GM12878 (cell line): Measurements from ENCODE around the gene SLC35D2. TPM values are rescaled to one million over a fixed set of nuclear protein-coding genes. Genes with fewer than 3 reads are reported as not detected.

Experiments used
- BRCA1 ChIP-seq: IDR thresholded peaks from 2 replicates; pipeline ENCODE4 v1.6.1; 2011; ENCODE audit warnings: low read depth, low read length, improper control_type of control experiment
- CBX3 ChIP-seq: fragments of 200-600 bp; sonication (generic); IDR thresholded peaks from 2 replicates; pipeline ENCODE4 v1.6.1; 2016; ENCODE audit warnings: low read depth, borderline replicate concordance
- CEBPZ ChIP-seq: fragments of 150-350 bp; IDR thresholded peaks from 2 replicates; pipeline ENCODE4 v1.6.1; 2016; ENCODE audit warnings: low read depth, low read length
- EED ChIP-seq: sonication (generic); IDR thresholded peaks from 2 replicates; pipeline ENCODE4 v1.6.1; 2016; ENCODE audit warnings: antibody characterized with exemption, low read depth
- ELK1 ChIP-seq: IDR thresholded peaks from 2 replicates; pipeline ENCODE4 v1.6.1; 2012; ENCODE audit warnings: low read depth, low read length, improper control_type of control experiment
- FOXM1 ChIP-seq: IDR thresholded peaks from 2 replicates; pipeline ENCODE4 v1.6.1; 2012; ENCODE audit warnings: low read depth, mild to moderate bottlenecking, inconsistent platforms, low read length, moderate library complexity
- GATAD2B ChIP-seq: fragments of 450-650 bp; conservative IDR thresholded peaks from 2 replicates; pipeline ENCODE4 v1.6.1; 2017; ENCODE audit warnings: low read depth, mild to moderate bottlenecking, moderate library complexity
- HCFC1 ChIP-seq: fragments of 150-350 bp; IDR thresholded peaks from 2 replicates; pipeline ENCODE4 v1.6.1; 2014; ENCODE audit warnings: low read length
- LARP7 ChIP-seq: fragments of 450-650 bp; IDR thresholded peaks from 2 replicates; pipeline ENCODE4 v1.6.1; 2017; ENCODE audit warnings: mild to moderate bottlenecking
- NR2F1 ChIP-seq: fragments of 450-650 bp; conservative IDR thresholded peaks from 2 replicates; pipeline ENCODE4 v1.6.1; 2017; ENCODE audit warnings: mild to moderate bottlenecking
- PAX5 ChIP-seq: IDR thresholded peaks from 2 replicates; pipeline ENCODE4 v1.6.1; 2011; ENCODE audit warnings: low read depth, low read length, borderline replicate concordance
- RAD51 ChIP-seq: fragments of 450-650 bp; IDR thresholded peaks from 2 replicates; pipeline ENCODE4 v1.6.1; 2016; ENCODE audit warnings: moderate library complexity, mild to moderate bottlenecking, inconsistent platforms
- RB1 ChIP-seq: fragments of 450-650 bp; formaldehyde crosslinking; IDR thresholded peaks from 2 replicates; pipeline ENCODE4 v1.6.1; 2017; ENCODE audit warnings: mild to moderate bottlenecking, borderline replicate concordance
- RELA ChIP-seq: fragments of 450-650 bp; IDR thresholded peaks from 2 replicates; pipeline ENCODE4 v1.8.0; 2014; ENCODE audit warnings: borderline replicate concordance; ENCODE audit not compliant: partially characterized antibody
- RFX5 ChIP-seq: IDR thresholded peaks from 2 replicates; pipeline ENCODE4 v1.6.1; 2011; ENCODE audit warnings: low read depth, low read length, improper control_type of control experiment
- SIN3A ChIP-seq: IDR thresholded peaks from 2 replicates; pipeline ENCODE4 v1.6.1; 2012; ENCODE audit warnings: low read depth, low read length, improper control_type of control experiment
- SMAD5 ChIP-seq: IDR thresholded peaks from 2 replicates; pipeline ENCODE4 v1.6.1; 2016; ENCODE audit warnings: antibody characterized with exemption, low read depth
- SREBF2 ChIP-seq: IDR thresholded peaks from 2 replicates; pipeline ENCODE4 v1.6.1; 2012; ENCODE audit warnings: mild to moderate bottlenecking, low read length
- STAT3 ChIP-seq: IDR thresholded peaks from 2 replicates; pipeline ENCODE4 v1.6.1; 2011; ENCODE audit warnings: low read depth, low read length, improper control_type of control experiment
- TARDBP ChIP-seq: IDR thresholded peaks from 2 replicates; pipeline ENCODE4 v1.6.1; 2016; ENCODE audit warnings: borderline replicate concordance
- USF1 ChIP-seq: IDR thresholded peaks from 2 replicates; pipeline ENCODE4 v1.6.1; 2011; ENCODE audit warnings: borderline replicate concordance, low read depth, mild to moderate bottlenecking, moderate library complexity, mixed read lengths, low read length; ENCODE audit not compliant: insufficient read depth; ENCODE audit errors: extremely low read length
- ZBTB4 ChIP-seq: fragments of 450-650 bp; formaldehyde crosslinking; IDR thresholded peaks from 2 replicates; pipeline ENCODE4 v1.4.0; 2022; ENCODE audit warnings: mild to moderate bottlenecking, moderate library complexity
- ZNF274 ChIP-seq: IDR thresholded peaks from one replicate; pipeline ENCODE4 v1.8.0; 2011; ENCODE audit not compliant: insufficient read length, insufficient read depth
- ZNF384 ChIP-seq: IDR thresholded peaks from 2 replicates; pipeline ENCODE4 v1.6.1; 2012; ENCODE audit warnings: low read depth, mild to moderate bottlenecking, low read length, improper control_type of control experiment, borderline replicate concordance
- ZNF622 ChIP-seq: fragments of 450-650 bp; IDR thresholded peaks from 2 replicates; pipeline ENCODE4 v1.6.1; 2017; ENCODE audit warnings: mild to moderate bottlenecking, inconsistent platforms
- polyA plus RNA-seq, 11 experiments: library from polyadenylated mRNA; depleted of rRNA in 4 of 11; unstranded in 6 of 11; stranded (reverse) in 5 of 11; fragments of >200 nt; fragmentation: Nextera tagmentation in 4 of 11; fragmentation: Illumina TruSeq in 1 of 11; extraction: Ambion mirVana in 4 of 11; extraction: Trizol in 1 of 11; gene quantifications; 1 replicate in 1 of 11; 2 replicates in 10 of 11; pipeline versions ENCODE4 v1.2.1 to v1.2.3, GENCODE V29; 2011 to 2016; ENCODE audit warnings: inconsistent platforms in 2 of 11, missing spikeins in 2 of 11, low read depth in 1 of 11
- total RNA-seq, 4 experiments: library from RNA; depleted of rRNA in 3 of 4; stranded (reverse); fragments of >200 nt in 3 of 4; fragmentation: Illumina TruSeq in 1 of 4; extraction: Trizol in 1 of 4; gene quantifications; 2 replicates each; pipeline versions ENCODE4 v1.2.1 to v1.2.3, GENCODE V29; 2013 to 2021

SLC35D2 gene
- total and polyA plus RNA-seq, 10 of the 15 experiments (the other 5 are each of a cell fraction or from before 2014, with no cell fraction given) = 0.64 to 6.3 (median 3.5) TPM

GRCh38 chr9:96417051-96417586 lies 33.6 kb upstream of the SLC35D2 start (continued):
- TF ChIP-seq ZBTB4 (CRISPR knock-in tag) = peak; percentile 84
- TF ChIP-seq SIN3A = peak; percentile 93
- TF ChIP-seq USF1 = peak; percentile 98
- TF ChIP-seq CEBPZ = no peak
- no peak for TF ChIP-seq RFX5
- TF ChIP-seq PAX5 = no peak; the same call in 1 of the 2 replicates
- no peak for TF ChIP-seq TARDBP
- TF ChIP-seq RB1 = peak; percentile 97; the same call in 1 of the 2 replicates
- no peak for TF ChIP-seq SREBF2
- TF ChIP-seq ZNF274 = no peak
- TF ChIP-seq EED = no peak
- TF ChIP-seq SMAD5 = 0 out of 2 replicates have a peak, but pooled peaks have one; percentile 62
- TF ChIP-seq HCFC1 = peak; percentile 68
- TF ChIP-seq BRCA1 = no peak
- TF ChIP-seq FOXM1 = no peak
- no peak for TF ChIP-seq STAT3
- TF ChIP-seq NR2F1 = peak; percentile 91
- peak; percentile 71 for TF ChIP-seq LARP7
- no peak for TF ChIP-seq CBX3
- peak; percentile 42 for TF ChIP-seq RELA
- no peak for TF ChIP-seq ZNF384
- TF ChIP-seq ELK1 = peak; percentile 35; the same call in 1 of the 2 replicates
- no peak; the same call in 1 of the 2 replicates for TF ChIP-seq GATAD2B
- TF ChIP-seq RAD51 = peak; percentile 97
- no peak for TF ChIP-seq ZNF622
